22Rv1 (cell line): Measurements from ENCODE around the gene ATP13A4.

ENCODE experiments used
- H3K27ac ChIP-seq: fragments of 450-650 bp; 2 replicates; pipeline ENCODE4 v1.5.1; 2017
- CTCF ChIP-seq: fragments of 450-650 bp; IDR thresholded peaks from 2 replicates; pipeline ENCODE4 v1.5.1; 2017; ENCODE audit warnings: mild to moderate bottlenecking
- ZFX ChIP-seq: fragments of 450-650 bp; IDR thresholded peaks from 2 replicates; pipeline ENCODE4 v1.6.1; 2017; ENCODE audit warnings: antibody characterized with exemption, borderline replicate concordance

The ATP13A4 gene

GRCh38 chr3:193554811-193555210 is at the start of gene ATP13A4:
ATP13A4 (minus strand) TSS chr3:193554895; CDS start chr3:193554799, 96 bp downstream.
- TF ChIP-seq CTCF, result no peak
- no peak for TF ChIP-seq ZFX

GRCh38 chr3:193599393-193599792 is 44.7 kb upstream of the ATP13A4 start:
- H3K27ac ChIP-seq, result no peak overlapping the region

More at GRCh38 chr3:193554811-193555210, at the start of gene ATP13A4:
- H3K27ac ChIP-seq, result peak within 1 kb of the TSS; percentile 47

GRCh38 chr3:193598202-193598601 is 43.5 kb upstream of the ATP13A4 start:
- H3K27ac ChIP-seq, result no peak overlapping the region
- TF ChIP-seq CTCF (no peak), ZFX (no peak)

More at GRCh38 chr3:193599393-193599792, 44.7 kb upstream of the ATP13A4 start:
- TF ChIP-seq ZFX (no peak), CTCF (no peak)

GRCh38 chr3:193595939-193596487 is 41.3 kb upstream of the ATP13A4 start:
- no peak overlapping the region for H3K27ac ChIP-seq
- TF ChIP-seq ZFX, result no peak
- TF ChIP-seq CTCF, result no peak

- TF ChIP-seq ZFX (no peak), CTCF (no peak)
- no peak overlapping the region for H3K27ac ChIP-seq
Measured at GRCh38 chr3:193594946-193595689, 40.4 kb upstream of the ATP13A4 start.

GRCh38 chr3:193593668-193594030 is 39.0 kb upstream of the ATP13A4 start:
- no peak for TF ChIP-seq ZFX
- no peak for TF ChIP-seq CTCF

GRCh38 chr3:193592841-193593667 is 38.4 kb upstream of the ATP13A4 start, which contains the start of gene OPA1:
OPA1 (plus strand) TSS chr3:193593208; CDS start chr3:193593378, 170 bp downstream.
- peak within 1 kb of the TSS; percentile 74 for H3K27ac ChIP-seq
- TF ChIP-seq ZFX, result no peak
- peak; percentile 56 for TF ChIP-seq CTCF

More at GRCh38 chr3:193593668-193594030, 39.0 kb upstream of the ATP13A4 start:
- peak overlapping the region; percentile 74 for H3K27ac ChIP-seq
